ENCODE data around the gene TECTB. TPM values are rescaled to one million over a fixed set of nuclear protein-coding genes. Genes with fewer than 3 reads are reported as not detected.

The TECTB gene
- total RNA-seq, 1 donor from 2014 or later, result not detected

DNA sequence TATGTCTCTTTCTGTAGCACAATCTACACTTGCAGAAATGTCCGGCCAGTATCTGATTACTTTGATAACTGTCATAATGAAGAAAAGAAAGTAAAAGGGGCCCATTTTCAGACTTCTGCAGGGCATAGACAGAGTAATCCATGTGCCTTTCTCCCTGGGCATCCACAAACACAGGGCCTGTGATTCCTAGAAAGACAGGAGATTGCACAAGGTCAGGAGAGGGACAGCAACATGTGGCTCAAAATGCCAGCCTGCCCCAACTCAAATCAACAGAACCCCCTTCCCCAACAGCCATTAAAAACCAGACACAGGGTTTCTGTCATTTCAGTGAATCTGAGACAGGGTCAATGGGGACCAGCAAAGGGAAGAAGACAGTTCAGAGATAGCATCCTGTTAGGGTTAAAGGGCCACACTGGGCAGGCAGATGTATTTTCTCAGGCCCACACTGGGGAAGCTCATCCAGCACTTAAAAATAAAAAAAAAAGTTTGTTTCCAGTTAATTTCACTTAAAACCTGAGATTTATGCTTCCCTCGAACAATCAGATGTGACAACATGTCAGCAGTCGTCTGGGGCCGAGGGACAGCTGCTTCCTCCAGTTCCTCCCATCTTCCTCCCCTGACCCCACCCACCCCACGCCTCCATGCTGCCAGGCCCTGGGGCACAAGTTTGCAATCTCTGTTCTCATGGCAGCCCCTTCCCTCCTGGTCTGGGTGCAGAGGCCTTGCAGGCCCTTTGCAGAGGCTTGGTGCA is 60.0 kb downstream of the TECTB start:
- no peaks in the 10 kb centered on the region for H3K36me3 ChIP-seq
- no peaks in the 10 kb centered on the region for H3K27me3 ChIP-seq
- TF ChIP-seq, protein P1, sequence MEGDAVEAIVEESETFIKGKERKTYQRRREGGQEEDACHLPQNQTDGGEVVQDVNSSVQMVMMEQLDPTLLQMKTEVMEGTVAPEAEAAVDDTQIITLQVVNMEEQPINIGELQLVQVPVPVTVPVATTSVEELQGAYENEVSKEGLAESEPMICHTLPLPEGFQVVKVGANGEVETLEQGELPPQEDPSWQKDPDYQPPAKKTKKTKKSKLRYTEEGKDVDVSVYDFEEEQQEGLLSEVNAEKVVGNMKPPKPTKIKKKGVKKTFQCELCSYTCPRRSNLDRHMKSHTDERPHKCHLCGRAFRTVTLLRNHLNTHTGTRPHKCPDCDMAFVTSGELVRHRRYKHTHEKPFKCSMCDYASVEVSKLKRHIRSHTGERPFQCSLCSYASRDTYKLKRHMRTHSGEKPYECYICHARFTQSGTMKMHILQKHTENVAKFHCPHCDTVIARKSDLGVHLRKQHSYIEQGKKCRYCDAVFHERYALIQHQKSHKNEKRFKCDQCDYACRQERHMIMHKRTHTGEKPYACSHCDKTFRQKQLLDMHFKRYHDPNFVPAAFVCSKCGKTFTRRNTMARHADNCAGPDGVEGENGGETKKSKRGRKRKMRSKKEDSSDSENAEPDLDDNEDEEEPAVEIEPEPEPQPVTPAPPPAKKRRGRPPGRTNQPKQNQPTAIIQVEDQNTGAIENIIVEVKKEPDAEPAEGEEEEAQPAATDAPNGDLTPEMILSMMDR (IDR thresholded peaks at IDR 0.05), result no peak
- H3K4me3 ChIP-seq, result no peak overlapping the region
- no peaks in the 10 kb centered on the region for H3K4me1 ChIP-seq
- intact Hi-C loops (cut with DNase I), result no loop called here
- ATAC-seq (no peak), DNase-seq (no peak)
- no peak overlapping the region for H3K27ac ChIP-seq
- no peaks in the 10 kb centered on the region for H3K9me3 ChIP-seq

- no peak overlapping the region for H3K27ac ChIP-seq
- TF ChIP-seq, protein P1 (IDR thresholded peaks at IDR 0.05), result no peak
- H3K9me3 ChIP-seq, result no peaks in the 10 kb centered on the region
- no peak overlapping the region for H3K4me3 ChIP-seq
- ATAC-seq (peak; percentile 45), DNase-seq (no peak)
- intact Hi-C loops (cut with DNase I), result no loop called here
- H3K36me3 ChIP-seq, result no peaks in the 10 kb centered on the region
- H3K27me3 ChIP-seq, result no peaks in the 10 kb centered on the region
- H3K4me1 ChIP-seq, result no peaks in the 10 kb centered on the region
Observed at GRCh38 chr10:112344261-112344660, 61.1 kb downstream of the TECTB start.

DNA sequence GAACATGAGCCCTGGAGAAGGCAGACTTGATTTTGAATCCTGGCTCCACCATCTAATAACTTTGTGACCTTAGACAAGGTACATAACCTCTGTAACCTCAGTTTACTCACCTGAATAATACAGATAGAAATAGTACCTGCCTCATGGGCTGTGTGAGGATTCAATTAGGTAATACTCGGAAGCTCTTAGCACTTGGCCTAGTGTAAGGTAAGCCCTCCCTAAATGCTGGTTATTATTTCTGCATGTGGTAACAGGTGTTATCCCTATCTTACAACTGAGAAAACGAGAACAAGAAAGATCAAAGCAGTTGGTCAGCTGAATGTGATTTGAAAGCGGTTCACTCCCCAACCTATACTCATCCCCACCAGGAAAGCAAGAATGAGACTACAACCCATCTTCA is 62.0 kb downstream of the TECTB start:
- H3K27me3 ChIP-seq, result no peaks in the 10 kb centered on the region
- no peaks in the 10 kb centered on the region for H3K9me3 ChIP-seq
- TF ChIP-seq, protein P1 (IDR thresholded peaks at IDR 0.05), result no peak
- no peak for ATAC-seq
- H3K4me3 ChIP-seq, result no peak overlapping the region
- intact Hi-C loops (cut with DNase I), result no loop called here
- H3K4me1 ChIP-seq, result no peaks in the 10 kb centered on the region
- no peak overlapping the region for H3K27ac ChIP-seq
- no peak for DNase-seq
- no peaks in the 10 kb centered on the region for H3K36me3 ChIP-seq

GRCh38 chr10:112345743-112346142 is 62.5 kb downstream of the TECTB start:
- H3K9me3 ChIP-seq, result no peaks in the 10 kb centered on the region
- H3K36me3 ChIP-seq, result no peaks in the 10 kb centered on the region
- no peaks in the 10 kb centered on the region for H3K4me1 ChIP-seq
- no peak overlapping the region for H3K27ac ChIP-seq
- DNase-seq (no peak), ATAC-seq (no peak)
- no peaks in the 10 kb centered on the region for H3K27me3 ChIP-seq
- TF ChIP-seq, protein P1 (IDR thresholded peaks at IDR 0.05), result no peak
- no peak overlapping the region for H3K4me3 ChIP-seq
- intact Hi-C loops (cut with DNase I), result no loop called here

- ATAC-seq, result no peak
- H3K4me1 ChIP-seq, result no peaks in the 10 kb centered on the region
- intact Hi-C loops (cut with DNase I), result no loop called here
- no peaks in the 10 kb centered on the region for H3K27me3 ChIP-seq
- no peak overlapping the region for H3K4me3 ChIP-seq
- no peaks in the 10 kb centered on the region for H3K9me3 ChIP-seq
- H3K27ac ChIP-seq, result no peak overlapping the region
- DNase-seq, result no peak
- TF ChIP-seq, protein P1 (IDR thresholded peaks at IDR 0.05), result no peak
- no peaks in the 10 kb centered on the region for H3K36me3 ChIP-seq
Observed at GRCh38 chr10:112346774-112347173, 63.6 kb downstream of the TECTB start.

All from upper lobe of right lung (tissue), 1 donor.